Keratinocyte (primary cell): ENCODE measurements around the gene OR2A42.
"Not testable (repeated sequence)": the region's sequence is repeated elsewhere in the genome, so short reads cannot be mapped to it uniquely, and the experiment has no call there.

ENCODE experiments used
- EZH2 ChIP-seq: IDR thresholded peaks from one replicate; pipeline ENCODE4 v1.6.1; 2012; ENCODE audit warnings: inconsistent platforms, mild to moderate bottlenecking, low read length, moderate library complexity
- TF ChIP-seq, protein P1 (sequence below), 3 experiments: IDR thresholded peaks in 1 of 3; conservative IDR thresholded peaks in 1 of 3; optimal IDR thresholded peaks in 1 of 3; 2 replicates in 2 of 3; 3 replicates in 1 of 3; pipeline versions ENCODE3 to v1.5.1; 2011; ENCODE audit warnings: low read length in 3 of 3, mild to moderate bottlenecking in 3 of 3, moderate library complexity in 2 of 3, control low read depth in 1 of 3, inconsistent platforms in 1 of 3; ENCODE audit not compliant: insufficient read depth in 2 of 3; ENCODE audit errors: extremely low read depth in 1 of 3

DNA sequence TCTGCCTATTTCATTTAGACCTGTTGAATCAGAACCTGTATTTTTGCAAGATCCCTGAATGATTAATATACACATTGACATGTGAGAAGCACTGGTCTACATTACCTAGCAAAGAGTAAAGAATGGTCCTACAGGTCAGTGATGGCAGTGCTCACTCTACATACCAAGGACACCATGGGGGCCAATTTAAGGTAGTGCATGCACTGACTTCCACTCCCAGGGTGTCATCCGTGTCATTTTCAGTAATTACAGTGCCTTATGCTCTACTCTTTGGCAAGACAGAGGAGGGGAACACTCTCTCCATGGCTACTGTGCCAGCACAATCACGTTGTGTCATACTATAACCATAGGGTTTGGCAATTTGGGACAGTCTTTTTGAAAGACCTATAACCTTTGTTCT lies 6.0 kb upstream of the OR2A42 start:
- TF ChIP-seq, protein P1, sequence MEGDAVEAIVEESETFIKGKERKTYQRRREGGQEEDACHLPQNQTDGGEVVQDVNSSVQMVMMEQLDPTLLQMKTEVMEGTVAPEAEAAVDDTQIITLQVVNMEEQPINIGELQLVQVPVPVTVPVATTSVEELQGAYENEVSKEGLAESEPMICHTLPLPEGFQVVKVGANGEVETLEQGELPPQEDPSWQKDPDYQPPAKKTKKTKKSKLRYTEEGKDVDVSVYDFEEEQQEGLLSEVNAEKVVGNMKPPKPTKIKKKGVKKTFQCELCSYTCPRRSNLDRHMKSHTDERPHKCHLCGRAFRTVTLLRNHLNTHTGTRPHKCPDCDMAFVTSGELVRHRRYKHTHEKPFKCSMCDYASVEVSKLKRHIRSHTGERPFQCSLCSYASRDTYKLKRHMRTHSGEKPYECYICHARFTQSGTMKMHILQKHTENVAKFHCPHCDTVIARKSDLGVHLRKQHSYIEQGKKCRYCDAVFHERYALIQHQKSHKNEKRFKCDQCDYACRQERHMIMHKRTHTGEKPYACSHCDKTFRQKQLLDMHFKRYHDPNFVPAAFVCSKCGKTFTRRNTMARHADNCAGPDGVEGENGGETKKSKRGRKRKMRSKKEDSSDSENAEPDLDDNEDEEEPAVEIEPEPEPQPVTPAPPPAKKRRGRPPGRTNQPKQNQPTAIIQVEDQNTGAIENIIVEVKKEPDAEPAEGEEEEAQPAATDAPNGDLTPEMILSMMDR (optimal IDR thresholded peaks at IDR 0.05 in 1 of 3, IDR thresholded peaks at IDR 0.05 in 1 of 3, conservative IDR thresholded peaks at IDR 0.05 in 1 of 3; ENCODE audit: extremely low read depth in 1 of 3, insufficient read depth in 2 of 3, low read length in 3 of 3), result not testable (repeated sequence)
- not testable (repeated sequence) for TF ChIP-seq EZH2
